Measurements from ENCODE around the gene MUC13. TPM values are rescaled to one million over a fixed set of nuclear protein-coding genes. Genes with fewer than 3 reads are reported as not detected.

Gene MUC13
- total RNA-seq, 1 donor from 2014 or later: not detected

DNA sequence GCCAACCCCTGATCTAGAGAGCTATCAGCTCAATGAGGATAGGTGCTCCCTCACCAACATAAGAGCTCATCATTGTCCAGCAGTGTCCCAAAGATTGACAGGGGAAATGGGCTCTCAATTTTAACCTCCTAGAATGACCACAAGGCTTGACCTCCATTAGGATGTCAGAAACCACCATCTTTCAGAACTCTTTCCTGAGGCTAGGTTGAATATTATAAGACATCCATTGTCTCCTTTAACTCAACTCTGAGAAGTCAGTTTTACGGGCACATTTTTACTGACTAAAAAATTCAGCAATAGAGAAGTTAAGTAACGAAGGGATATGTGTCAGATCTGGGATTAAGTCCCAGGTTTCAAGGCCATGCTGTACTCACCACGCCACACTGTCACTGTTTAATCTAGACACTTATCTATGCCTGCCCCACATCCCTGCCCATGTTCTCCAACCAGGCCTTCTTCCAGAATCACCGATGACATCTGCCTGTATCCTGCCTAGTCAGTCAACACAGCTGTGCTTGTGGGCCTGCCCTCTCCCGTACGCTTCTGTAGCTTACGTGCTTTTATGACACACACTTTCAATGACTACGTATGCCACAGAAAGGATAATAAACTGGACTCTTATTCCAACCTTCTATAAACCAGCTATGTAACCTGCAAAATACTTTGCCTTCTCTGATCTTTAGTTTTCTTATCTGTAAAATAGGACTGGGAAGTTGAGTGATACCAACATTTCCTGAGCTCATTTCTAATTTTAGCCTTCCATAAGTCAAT lies 17.1 kb upstream of the MUC13 start:
- Mint-ChIP-seq H3K27ac (ENCODE audit: unreplicated experiment) (no peak overlapping the region), H3K36me3 (ENCODE audit: low read depth) (no peaks in the 10 kb centered on the region), H3K9me3 (ENCODE audit: low read depth) (peaks cover 6% of the 10 kb centered on the region), H3K27me3 (ENCODE audit: low read depth) (no peaks in the 10 kb centered on the region), H3K4me1 (ENCODE audit: low read depth) (no peaks in the 10 kb centered on the region), H3K4me3 (ENCODE audit: unreplicated experiment) (no peak overlapping the region)
- no peak for DNase-seq (ENCODE audit: low spot score)
- TF ChIP-seq, protein P1, sequence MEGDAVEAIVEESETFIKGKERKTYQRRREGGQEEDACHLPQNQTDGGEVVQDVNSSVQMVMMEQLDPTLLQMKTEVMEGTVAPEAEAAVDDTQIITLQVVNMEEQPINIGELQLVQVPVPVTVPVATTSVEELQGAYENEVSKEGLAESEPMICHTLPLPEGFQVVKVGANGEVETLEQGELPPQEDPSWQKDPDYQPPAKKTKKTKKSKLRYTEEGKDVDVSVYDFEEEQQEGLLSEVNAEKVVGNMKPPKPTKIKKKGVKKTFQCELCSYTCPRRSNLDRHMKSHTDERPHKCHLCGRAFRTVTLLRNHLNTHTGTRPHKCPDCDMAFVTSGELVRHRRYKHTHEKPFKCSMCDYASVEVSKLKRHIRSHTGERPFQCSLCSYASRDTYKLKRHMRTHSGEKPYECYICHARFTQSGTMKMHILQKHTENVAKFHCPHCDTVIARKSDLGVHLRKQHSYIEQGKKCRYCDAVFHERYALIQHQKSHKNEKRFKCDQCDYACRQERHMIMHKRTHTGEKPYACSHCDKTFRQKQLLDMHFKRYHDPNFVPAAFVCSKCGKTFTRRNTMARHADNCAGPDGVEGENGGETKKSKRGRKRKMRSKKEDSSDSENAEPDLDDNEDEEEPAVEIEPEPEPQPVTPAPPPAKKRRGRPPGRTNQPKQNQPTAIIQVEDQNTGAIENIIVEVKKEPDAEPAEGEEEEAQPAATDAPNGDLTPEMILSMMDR (IDR thresholded peaks at IDR 0.05): no peak

DNA sequence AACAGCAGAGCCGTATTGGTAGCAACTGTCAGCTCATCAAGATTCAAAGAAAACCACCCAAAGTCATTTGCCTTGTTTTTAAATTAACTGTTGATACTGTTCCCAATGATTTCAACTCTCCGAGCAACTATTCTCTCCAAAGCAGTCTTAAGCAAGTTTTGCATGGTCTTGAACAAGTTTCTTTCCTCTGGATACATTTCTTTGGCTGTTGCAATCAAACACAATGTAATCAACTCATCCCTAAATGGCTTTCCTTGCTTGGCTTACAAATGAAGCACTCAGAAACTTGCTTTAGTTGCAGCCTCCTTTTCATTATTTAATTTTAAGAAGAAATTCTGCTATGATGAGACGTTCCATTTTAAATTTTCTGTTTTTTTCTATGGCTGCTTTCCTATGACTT lies 15.5 kb upstream of the MUC13 start:
- H3K27ac Mint-ChIP-seq (ENCODE audit: unreplicated experiment): no peak overlapping the region
- H3K36me3 Mint-ChIP-seq (ENCODE audit: low read depth): no peaks in the 10 kb centered on the region
- DNase-seq (ENCODE audit: low spot score): no peak
- H3K27me3 Mint-ChIP-seq (ENCODE audit: low read depth): no peaks in the 10 kb centered on the region
- no peaks in the 10 kb centered on the region for H3K4me1 Mint-ChIP-seq (ENCODE audit: low read depth)
- no peak overlapping the region for H3K4me3 Mint-ChIP-seq (ENCODE audit: unreplicated experiment)
- TF ChIP-seq, protein P1 (IDR thresholded peaks at IDR 0.05): no peak
- H3K9me3 Mint-ChIP-seq (ENCODE audit: low read depth): peaks cover 1% of the 10 kb centered on the region

DNA sequence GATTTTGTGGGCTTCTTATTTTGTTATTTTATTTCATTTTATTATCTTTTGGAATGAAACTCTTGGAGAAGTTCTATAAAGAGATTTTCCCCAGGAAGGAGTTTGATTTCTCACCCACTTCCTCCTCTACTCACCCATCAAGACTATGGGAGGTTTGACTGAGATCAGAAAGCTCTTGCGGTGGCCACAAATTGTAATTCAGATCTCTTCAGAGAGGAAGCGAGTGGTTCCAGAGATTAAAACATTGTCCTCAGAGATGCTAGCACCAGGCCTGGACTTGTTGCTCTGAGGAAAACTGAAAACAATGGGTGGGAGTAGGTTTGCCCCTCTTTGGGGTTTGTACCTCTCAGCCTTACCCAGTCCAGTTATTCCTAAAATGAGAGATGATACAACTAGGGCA lies 8.1 kb upstream of the MUC13 start:
- no peaks in the 10 kb centered on the region for H3K27me3 Mint-ChIP-seq (ENCODE audit: low read depth)
- no peaks in the 10 kb centered on the region for H3K9me3 Mint-ChIP-seq (ENCODE audit: low read depth)

DNA sequence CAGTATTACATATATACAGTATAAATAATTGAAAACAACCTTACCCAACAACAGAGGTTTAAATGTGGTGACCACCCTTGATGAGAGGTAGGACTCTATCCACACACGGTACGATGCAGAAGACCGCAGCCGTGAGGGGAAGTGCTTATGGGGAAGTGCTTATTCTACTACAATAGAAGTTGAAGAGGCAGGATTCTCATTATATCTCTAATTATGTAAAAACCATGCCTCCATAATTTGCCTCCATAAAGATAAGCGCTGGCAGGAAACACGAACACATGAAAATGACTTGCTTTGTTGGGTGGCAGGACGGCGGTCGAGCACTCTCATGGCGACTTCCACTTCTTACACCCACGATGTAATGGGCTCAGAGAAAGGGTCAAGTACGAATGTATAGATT lies 7.2 kb upstream of the MUC13 start:
- no peaks in the 10 kb centered on the region for H3K36me3 Mint-ChIP-seq (ENCODE audit: low read depth)
- TF ChIP-seq, protein P1 (IDR thresholded peaks at IDR 0.05): no peak
- no peaks in the 10 kb centered on the region for H3K4me1 Mint-ChIP-seq (ENCODE audit: low read depth)
- no peaks in the 10 kb centered on the region for H3K27me3 Mint-ChIP-seq (ENCODE audit: low read depth)
- H3K9me3 Mint-ChIP-seq (ENCODE audit: low read depth): peaks cover 4% of the 10 kb centered on the region
- H3K4me3 Mint-ChIP-seq (ENCODE audit: unreplicated experiment): no peak overlapping the region
- H3K27ac Mint-ChIP-seq (ENCODE audit: unreplicated experiment): no peak overlapping the region
- DNase-seq (ENCODE audit: low spot score): no peak

More for the DNA sequence above, 8.1 kb upstream of the MUC13 start:
- H3K4me3 Mint-ChIP-seq (ENCODE audit: unreplicated experiment): no peak overlapping the region
- H3K27ac Mint-ChIP-seq (ENCODE audit: unreplicated experiment): no peak overlapping the region
- H3K4me1 Mint-ChIP-seq (ENCODE audit: low read depth): no peaks in the 10 kb centered on the region
- DNase-seq (ENCODE audit: low spot score): no peak
- H3K36me3 Mint-ChIP-seq (ENCODE audit: low read depth): no peaks in the 10 kb centered on the region
- TF ChIP-seq, protein P1 (IDR thresholded peaks at IDR 0.05): no peak

DNA sequence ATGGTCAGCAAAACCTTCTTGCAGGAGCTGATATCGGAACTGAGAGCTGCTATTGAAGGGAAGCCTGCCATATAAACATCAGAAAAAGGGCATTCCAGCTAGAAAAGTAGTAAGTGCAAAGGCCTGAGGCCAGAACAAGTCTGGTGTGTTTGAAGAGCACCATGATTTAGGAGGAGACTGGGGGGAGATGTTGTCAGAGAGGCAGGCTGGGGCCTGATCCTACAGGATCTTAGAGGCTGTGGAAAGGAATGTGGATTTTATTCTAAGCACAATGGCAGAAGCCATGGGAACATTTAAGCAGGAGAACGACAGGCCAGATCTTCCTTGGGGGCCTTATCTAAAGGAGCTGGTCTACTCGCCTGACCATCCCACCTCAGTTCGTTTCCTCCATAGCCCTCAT lies 5.1 kb upstream of the MUC13 start:
- no peaks in the 10 kb centered on the region for H3K4me1 Mint-ChIP-seq (ENCODE audit: low read depth)
- DNase-seq (ENCODE audit: low spot score): no peak
- no peak overlapping the region for H3K4me3 Mint-ChIP-seq (ENCODE audit: unreplicated experiment)
- no peaks in the 10 kb centered on the region for H3K27me3 Mint-ChIP-seq (ENCODE audit: low read depth)
- peaks cover 4% of the 10 kb centered on the region for H3K9me3 Mint-ChIP-seq (ENCODE audit: low read depth)
- TF ChIP-seq, protein P1 (IDR thresholded peaks at IDR 0.05): no peak
- H3K27ac Mint-ChIP-seq (ENCODE audit: unreplicated experiment): no peak overlapping the region
- no peaks in the 10 kb centered on the region for H3K36me3 Mint-ChIP-seq (ENCODE audit: low read depth)
